Measurements from ENCODE around the gene CD300LG. TPM values are rescaled to one million over a fixed set of nuclear protein-coding genes. Genes with fewer than 3 reads are reported as not detected.

CD300LG gene
- total RNA-seq, 1 experiment from 2014 or later: not detected

DNA sequence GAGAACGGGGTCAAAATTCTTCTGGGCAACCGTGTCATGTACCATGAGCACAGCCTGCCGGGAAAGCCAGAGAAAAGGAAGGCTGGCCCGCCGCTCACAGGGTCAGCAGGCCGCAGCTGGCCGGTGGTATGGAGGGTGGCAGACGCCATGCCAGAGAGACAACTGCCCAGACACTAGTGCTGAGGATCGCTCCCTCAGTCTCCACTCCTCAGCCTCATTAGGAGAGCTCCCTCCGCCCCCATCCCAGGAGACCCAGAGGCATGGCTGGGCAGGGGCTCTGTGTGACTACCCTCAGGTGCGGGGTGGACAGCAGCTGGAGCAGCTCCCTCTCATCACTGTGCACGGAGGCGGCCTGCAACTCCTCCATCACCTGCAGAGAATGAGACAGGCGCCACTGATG is 17.2 kb upstream of the CD300LG start:
- H3K27me3 Mint-ChIP-seq (ENCODE audit: insufficient read depth, unreplicated experiment): no peaks in the 10 kb centered on the region
- ChIA-PET POLR2A (interaction anchor here (1.2 kb wide), 2 partner anchors 11 to 16 kb away, joined by 3 to 4 read pairs; no protein-coding TSS in a partner anchor), CTCF (interaction anchor here (2.1 kb wide), 1 partner anchor 17 kb away, joined by 13 read pairs; the partner anchor contains the start of gene CD300LG)

DNA sequence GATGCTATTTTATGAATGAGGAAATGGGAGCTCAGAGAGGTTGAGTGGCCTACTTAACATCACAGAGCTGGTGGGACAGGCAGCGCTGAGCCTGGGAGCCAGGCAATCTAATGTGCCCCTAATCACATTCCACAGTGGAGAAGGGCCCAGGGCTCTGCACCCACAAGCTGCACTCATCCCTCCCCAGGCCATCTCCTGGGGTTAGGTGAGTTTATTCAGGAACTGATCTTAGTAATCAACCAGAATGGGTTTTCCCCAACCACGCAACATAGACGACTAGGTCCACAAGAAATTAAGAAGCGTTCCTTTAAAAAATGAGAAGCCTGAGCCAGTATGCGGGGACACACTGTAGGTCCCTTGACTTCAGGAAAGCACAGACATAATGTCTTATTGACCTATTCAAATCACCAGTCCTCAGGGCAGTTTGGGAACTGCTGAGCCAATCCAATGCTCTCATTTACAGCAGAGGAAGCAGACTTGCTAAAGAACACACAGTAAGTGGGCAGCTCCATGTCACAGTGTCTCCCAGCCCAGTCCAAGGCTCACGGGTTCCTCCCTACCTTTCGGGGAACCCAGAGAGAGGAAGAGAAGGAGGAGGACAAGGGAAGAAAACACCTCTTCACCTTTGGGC is 16.4 kb upstream of the CD300LG start:
- BruUV-seq (replicated peaks): no TSS peak
- Mint-ChIP-seq H3K9me3 (ENCODE audit: unreplicated experiment) (no peaks in the 10 kb centered on the region), H3K27ac (ENCODE audit: low read depth, unreplicated experiment) (no peak overlapping the region), H3K4me3 (ENCODE audit: unreplicated experiment) (peak overlapping the region; percentile 40), H3K27me3 (ENCODE audit: insufficient read depth, unreplicated experiment) (no peaks in the 10 kb centered on the region), H3K36me3 (ENCODE audit: insufficient read depth, unreplicated experiment) (peaks cover 38% of the 10 kb centered on the region), H3K4me1 (ENCODE audit: insufficient read depth, unreplicated experiment) (peaks cover 12% of the 10 kb centered on the region)
- ChIA-PET POLR2A (interaction anchor here (1.5 kb wide), 1 partner anchor 11 kb away, joined by 4 read pairs; no protein-coding TSS in a partner anchor), CTCF (interaction anchor here (0.5 to 2.1 kb wide), 2 partner anchors 16 to 426 kb away, joined by 4 to 13 read pairs; partner anchors contain the start of gene CD300LG)
- no peak for TF ChIP-seq CTCF (IDR thresholded peaks at IDR 0.05; ENCODE audit: unreplicated experiment)
- intact Hi-C loops (cut with micrococcal nuclease): loop anchor here (5.0 kb wide), 1 partner anchor 48 kb away; the partner anchor contains the start of gene CFAP97D1
- DNase-seq (ENCODE audit: unreplicated experiment): no peak

More for the DNA sequence above, 17.2 kb upstream of the CD300LG start:
- no peak for TF ChIP-seq CTCF (IDR thresholded peaks at IDR 0.05; ENCODE audit: unreplicated experiment)
- Mint-ChIP-seq H3K36me3 (ENCODE audit: insufficient read depth, unreplicated experiment) (peaks cover 38% of the 10 kb centered on the region), H3K4me3 (ENCODE audit: unreplicated experiment) (no peak overlapping the region), H3K4me1 (ENCODE audit: insufficient read depth, unreplicated experiment) (peaks cover 12% of the 10 kb centered on the region), H3K27ac (ENCODE audit: low read depth, unreplicated experiment) (no peak overlapping the region), H3K9me3 (ENCODE audit: unreplicated experiment) (no peaks in the 10 kb centered on the region)
- intact Hi-C loops (cut with micrococcal nuclease): loop anchor here (5.0 kb wide), 1 partner anchor 47 kb away; the partner anchor contains the start of gene CFAP97D1
- no peak for DNase-seq (ENCODE audit: unreplicated experiment)
- BruUV-seq (replicated peaks): no TSS peak

DNA sequence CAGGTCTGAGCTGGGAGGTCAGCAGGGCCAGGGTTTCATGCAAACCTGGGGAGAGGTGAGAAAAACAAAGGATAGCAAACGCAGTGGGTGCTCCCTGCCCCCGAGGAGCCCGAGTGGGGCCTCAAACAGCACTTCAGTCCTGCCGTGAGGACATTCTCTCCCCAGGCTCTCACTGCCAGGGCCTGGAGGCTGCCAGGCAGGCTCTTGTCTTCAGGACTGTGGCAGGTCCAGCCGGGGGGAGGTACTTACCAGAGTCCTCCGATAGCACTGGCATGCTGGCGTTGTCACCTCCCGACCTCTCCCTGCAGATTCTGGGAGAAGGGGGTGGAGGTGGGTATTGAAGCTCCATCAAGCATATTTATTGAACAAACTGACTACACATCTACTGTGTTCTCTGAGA is 15.3 kb upstream of the CD300LG start:
- intact Hi-C loops (cut with micrococcal nuclease): loop anchor here (5.0 kb wide), 1 partner anchor 49 kb away; the partner anchor contains the start of gene CFAP97D1
- CTCF ChIA-PET: interaction anchor here (0.5 to 1.0 kb wide), 3 partner anchors 11 to 14 kb away, joined by 3 read pairs; no protein-coding TSS in a partner anchor
- BruUV-seq (replicated peaks): no TSS peak
- H3K9me3 Mint-ChIP-seq (ENCODE audit: unreplicated experiment): no peaks in the 10 kb centered on the region
- TF ChIP-seq CTCF (IDR thresholded peaks at IDR 0.05; ENCODE audit: unreplicated experiment): no peak
- H3K27me3 Mint-ChIP-seq (ENCODE audit: insufficient read depth, unreplicated experiment): no peaks in the 10 kb centered on the region
- POLR2A ChIA-PET: interaction anchor here (0.9 to 2.0 kb wide), 3 partner anchors 9 to 53 kb away, joined by 4 to 7 read pairs (median 4); partner anchors contain the start of gene DUSP3
- DNase-seq (ENCODE audit: unreplicated experiment): no peak
- peak overlapping the region; percentile 77 for H3K4me3 Mint-ChIP-seq (ENCODE audit: unreplicated experiment)
- peaks cover 12% of the 10 kb centered on the region for H3K4me1 Mint-ChIP-seq (ENCODE audit: insufficient read depth, unreplicated experiment)
- peaks cover 29% of the 10 kb centered on the region for H3K36me3 Mint-ChIP-seq (ENCODE audit: insufficient read depth, unreplicated experiment)
- H3K27ac Mint-ChIP-seq (ENCODE audit: low read depth, unreplicated experiment): no peak overlapping the region
